ENCODE data around the gene SSC5D.
"Not testable (repeated sequence)": the region's sequence is repeated elsewhere in the genome, so short reads cannot be mapped to it uniquely, and the experiment has no call there.

Gene SSC5D

GRCh38 chr19:55530996-55531395 is 42.8 kb downstream of the SSC5D start:
- ATAC-seq: no peak
- TF ChIP-seq ISL1 (CRISPR knock-in tag; IDR thresholded peaks at IDR 0.05) (no peak), OSR1 (CRISPR knock-in tag; IDR thresholded peaks at IDR 0.05) (no peak), ZNF565 (CRISPR knock-in tag; conservative IDR thresholded peaks at IDR 0.05; ENCODE audit: low read depth) (no peak), PPARA (CRISPR knock-in tag; IDR thresholded peaks at IDR 0.05; ENCODE audit: borderline replicate concordance) (no peak)

DNA sequence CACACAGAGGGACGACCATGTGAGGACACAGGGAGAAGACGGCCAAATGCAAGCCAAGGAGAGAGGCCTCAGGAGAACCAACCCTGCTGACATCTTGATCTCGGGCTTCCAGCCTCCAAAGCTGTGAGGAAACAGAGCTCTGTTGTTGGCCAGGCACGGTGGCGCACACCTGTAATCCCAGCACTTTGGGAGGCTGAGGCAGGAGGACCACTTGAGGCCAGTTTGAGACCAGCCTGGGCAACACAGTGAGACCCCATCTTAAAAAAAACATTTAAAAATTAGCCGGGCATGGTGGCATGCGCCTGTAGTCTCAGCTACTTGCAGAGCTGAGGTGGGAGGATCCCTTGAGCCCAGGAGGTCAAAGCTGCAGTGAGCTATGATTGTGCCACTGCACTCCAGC is 46.0 kb downstream of the SSC5D start:
- not testable (repeated sequence) for ATAC-seq

GRCh38 chr19:55535173-55535964 is 47.1 kb downstream of the SSC5D start:
- no peak for ATAC-seq
- TF ChIP-seq ESRRG (CRISPR knock-in tag; IDR thresholded peaks at IDR 0.05) (no peak), OSR1 (CRISPR knock-in tag; IDR thresholded peaks at IDR 0.05) (no peak), TCF4 (CRISPR knock-in tag; IDR thresholded peaks at IDR 0.05; ENCODE audit: borderline replicate concordance) (no peak), ZNF70 (CRISPR knock-in tag; IDR thresholded peaks at IDR 0.05) (no peak), ZFP30 (CRISPR knock-in tag; IDR thresholded peaks at IDR 0.05) (no peak), CSDC2 (CRISPR knock-in tag; IDR thresholded peaks at IDR 0.05) (no peak), CREB5 (CRISPR knock-in tag; IDR thresholded peaks at IDR 0.05; ENCODE audit: low read depth) (no peak), ZFP3 (CRISPR knock-in tag; IDR thresholded peaks at IDR 0.05) (no peak), ZNF565 (CRISPR knock-in tag; conservative IDR thresholded peaks at IDR 0.05; ENCODE audit: low read depth) (no peak), ISL1 (CRISPR knock-in tag; IDR thresholded peaks at IDR 0.05) (no peak), PATZ1 (CRISPR knock-in tag; IDR thresholded peaks at IDR 0.05; ENCODE audit: borderline replicate concordance) (no peak), TOX (CRISPR knock-in tag; IDR thresholded peaks at IDR 0.05; ENCODE audit: borderline replicate concordance) (no peak)
- TF ChIP-seq, protein P1, sequence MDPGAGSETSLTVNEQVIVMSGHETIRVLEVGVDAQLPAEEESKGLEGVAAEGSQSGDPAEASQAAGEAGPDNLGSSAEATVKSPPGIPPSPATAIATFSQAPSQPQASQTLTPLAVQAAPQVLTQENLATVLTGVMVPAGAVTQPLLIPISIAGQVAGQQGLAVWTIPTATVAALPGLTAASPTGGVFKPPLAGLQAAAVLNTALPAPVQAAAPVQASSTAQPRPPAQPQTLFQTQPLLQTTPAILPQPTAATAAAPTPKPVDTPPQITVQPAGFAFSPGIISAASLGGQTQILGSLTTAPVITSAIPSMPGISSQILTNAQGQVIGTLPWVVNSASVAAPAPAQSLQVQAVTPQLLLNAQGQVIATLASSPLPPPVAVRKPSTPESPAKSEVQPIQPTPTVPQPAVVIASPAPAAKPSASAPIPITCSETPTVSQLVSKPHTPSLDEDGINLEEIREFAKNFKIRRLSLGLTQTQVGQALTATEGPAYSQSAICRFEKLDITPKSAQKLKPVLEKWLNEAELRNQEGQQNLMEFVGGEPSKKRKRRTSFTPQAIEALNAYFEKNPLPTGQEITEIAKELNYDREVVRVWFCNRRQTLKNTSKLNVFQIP (CRISPR knock-in tag; IDR thresholded peaks at IDR 0.05; ENCODE audit: borderline replicate concordance, low read depth): no peak

DNA sequence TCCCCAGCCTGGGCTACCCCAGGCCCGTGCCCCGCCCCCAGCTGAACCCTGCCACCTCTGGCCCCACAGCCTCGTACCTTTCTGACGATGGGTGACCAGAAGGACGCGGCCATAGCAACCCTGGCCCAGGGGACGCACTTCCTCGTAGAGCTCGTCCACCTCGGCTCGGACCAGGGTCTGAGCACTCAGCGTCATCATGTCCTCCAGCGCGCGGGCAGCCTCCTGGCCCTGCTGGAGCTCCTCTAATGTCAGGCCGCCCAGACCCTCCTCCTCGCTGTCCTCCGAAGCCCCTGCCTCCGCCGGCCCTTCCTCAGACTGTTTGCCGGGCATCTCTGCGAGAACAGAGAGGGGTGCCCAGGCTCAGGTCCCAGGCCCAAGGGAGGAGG is 47.7 kb downstream of the SSC5D start:
- no peak for ATAC-seq
- TF ChIP-seq ZNF565 (CRISPR knock-in tag; conservative IDR thresholded peaks at IDR 0.05; ENCODE audit: low read depth): no peak
- TF ChIP-seq, protein P1 (CRISPR knock-in tag; IDR thresholded peaks at IDR 0.05; ENCODE audit: borderline replicate concordance, low read depth): no peak
- no peak for TF ChIP-seq GLIS3 (CRISPR knock-in tag; IDR thresholded peaks at IDR 0.05)
- no peak for TF ChIP-seq PATZ1 (CRISPR knock-in tag; IDR thresholded peaks at IDR 0.05; ENCODE audit: borderline replicate concordance)
- no peak for TF ChIP-seq RARB (CRISPR knock-in tag; IDR thresholded peaks at IDR 0.05)
- no peak for TF ChIP-seq SNAI2 (CRISPR knock-in tag; IDR thresholded peaks at IDR 0.05)
- no peak for TF ChIP-seq TSHZ2 (CRISPR knock-in tag; IDR thresholded peaks at IDR 0.05)
- TF ChIP-seq OSR1 (CRISPR knock-in tag; IDR thresholded peaks at IDR 0.05): no peak
- TF ChIP-seq ZC3H10 (CRISPR knock-in tag; IDR thresholded peaks at IDR 0.05): no peak
- TF ChIP-seq, protein P2, sequence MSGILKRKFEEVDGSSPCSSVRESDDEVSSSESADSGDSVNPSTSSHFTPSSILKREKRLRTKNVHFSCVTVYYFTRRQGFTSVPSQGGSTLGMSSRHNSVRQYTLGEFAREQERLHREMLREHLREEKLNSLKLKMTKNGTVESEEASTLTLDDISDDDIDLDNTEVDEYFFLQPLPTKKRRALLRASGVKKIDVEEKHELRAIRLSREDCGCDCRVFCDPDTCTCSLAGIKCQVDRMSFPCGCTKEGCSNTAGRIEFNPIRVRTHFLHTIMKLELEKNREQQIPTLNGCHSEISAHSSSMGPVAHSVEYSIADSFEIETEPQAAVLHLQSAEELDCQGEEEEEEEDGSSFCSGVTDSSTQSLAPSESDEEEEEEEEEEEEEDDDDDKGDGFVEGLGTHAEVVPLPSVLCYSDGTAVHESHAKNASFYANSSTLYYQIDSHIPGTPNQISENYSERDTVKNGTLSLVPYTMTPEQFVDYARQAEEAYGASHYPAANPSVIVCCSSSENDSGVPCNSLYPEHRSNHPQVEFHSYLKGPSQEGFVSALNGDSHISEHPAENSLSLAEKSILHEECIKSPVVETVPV (CRISPR knock-in tag; IDR thresholded peaks at IDR 0.05): no peak
- TF ChIP-seq ZFP30 (CRISPR knock-in tag; IDR thresholded peaks at IDR 0.05): no peak
- no peak for TF ChIP-seq ZNF8 (CRISPR knock-in tag; IDR thresholded peaks at IDR 0.05)

Data from SK-N-SH treated with all-trans-retinoic acid at 6 μM for 48 hours (cell line).